ENCODE results near the gene OLAH. TPM values are rescaled to one million over a fixed set of nuclear protein-coding genes. Genes with fewer than 3 reads are reported as not detected.
A peak's percentile ranks its signal among the peaks of the same experiment; 100 is the strongest.

Gene OLAH
- total and polyA plus RNA-seq, 8 donors = not detected

GRCh38 chr10:15027741-15028140, 16.0 kb upstream of the OLAH start:
- no peak overlapping the region for H3K4me3 ChIP-seq
- no peak for DNase-seq
- no peak overlapping the region for H3K27ac ChIP-seq
- no peaks in the 10 kb centered on the region for H3K9me3 ChIP-seq
- H3K4me1 ChIP-seq = no peaks in the 10 kb centered on the region
- H3K27me3 ChIP-seq = no peaks in the 10 kb centered on the region
- FAIRE-seq = no peak
- 83 to 93% methylated on average over 3 of the region's 3 CpGs for WGBS, 2 donors
- intact Hi-C loops (cut with DNase I) = no loop called here
- TF ChIP-seq CTCF (IDR thresholded peaks at IDR 0.05) = no peak
- no peak for ATAC-seq
- no peaks in the 10 kb centered on the region for H3K36me3 ChIP-seq

GRCh38 chr10:15035385-15036301, 8.1 kb upstream of the OLAH start:
- 73 to 75% methylated on average over 18 of the region's 18 CpGs for WGBS, 2 donors
- intact Hi-C loops (cut with DNase I) = no loop called here
- no peak for TF ChIP-seq CTCF (IDR thresholded peaks at IDR 0.05)
- no peak overlapping the region for H3K27ac ChIP-seq
- H3K9me3 ChIP-seq = no peaks in the 10 kb centered on the region
- no peaks in the 10 kb centered on the region for H3K27me3 ChIP-seq
- DNase-seq = no peak
- H3K36me3 ChIP-seq = no peaks in the 10 kb centered on the region
- ATAC-seq = peak in 2 of 4 donors; percentile 54 to 56
- no peak for FAIRE-seq
- no peaks in the 10 kb centered on the region for H3K4me1 ChIP-seq
- no peak overlapping the region for H3K4me3 ChIP-seq

- Histone ChIP-seq H3K27ac (no peak overlapping the region), H3K36me3 (no peaks in the 10 kb centered on the region), H3K4me1 (no peaks in the 10 kb centered on the region), H3K9me3 (no peaks in the 10 kb centered on the region), H3K27me3 (no peaks in the 10 kb centered on the region), H3K4me3 (no peak overlapping the region)
- ATAC-seq = no peak
- no peak for DNase-seq
- FAIRE-seq = no peak
- intact Hi-C loops (cut with DNase I) = no loop called here
- no peak for TF ChIP-seq CTCF (IDR thresholded peaks at IDR 0.05)
- WGBS, 2 donors = 75 to 83% methylated on average over 4 of the region's 4 CpGs
These were observed 6.1 kb upstream of the OLAH start for GRCh38 chr10:15037691-15038090.

GRCh38 chr10:15038416-15038815, 5.3 kb upstream of the OLAH start:
- intact Hi-C loops (cut with DNase I) = no loop called here
- no peak for FAIRE-seq
- Histone ChIP-seq H3K36me3 (no peaks in the 10 kb centered on the region), H3K27me3 (no peaks in the 10 kb centered on the region), H3K9me3 (no peaks in the 10 kb centered on the region), H3K4me3 (no peak overlapping the region), H3K4me1 (no peaks in the 10 kb centered on the region), H3K27ac (no peak overlapping the region)
- WGBS, 2 donors = 75 to 85% methylated on average over 10 of the region's 10 CpGs
- TF ChIP-seq CTCF (IDR thresholded peaks at IDR 0.05) = no peak
- no peak for ATAC-seq
- DNase-seq = no peak

- no peak for TF ChIP-seq CTCF (IDR thresholded peaks at IDR 0.05)
- H3K27ac ChIP-seq = no peak overlapping the region
- no peak for FAIRE-seq
- H3K36me3 ChIP-seq = no peaks in the 10 kb centered on the region
- intact Hi-C loops (cut with DNase I) = no loop called here
- no peak for ATAC-seq
- DNase-seq = no peak
- H3K4me1 ChIP-seq = no peaks in the 10 kb centered on the region
- 86 to 93% methylated on average over 1 of the region's 1 CpG for WGBS, 2 donors
- no peak overlapping the region for H3K4me3 ChIP-seq
- H3K9me3 ChIP-seq = no peaks in the 10 kb centered on the region
- H3K27me3 ChIP-seq = no peaks in the 10 kb centered on the region
These were observed 1.6 kb downstream of the OLAH start for GRCh38 chr10:15045380-15045779.

All from pancreas (tissue), 10 donors.